ENCODE measurements around the gene VPS13A.

The VPS13A gene

GRCh38 chr9:77427256-77427927 is 250.1 kb downstream of the VPS13A start:
- TF ChIP-seq CTCF (IDR thresholded peaks at IDR 0.05; ENCODE audit: low read length) (no peak), EZH2 (IDR thresholded peaks at IDR 0.05; ENCODE audit: borderline replicate concordance, low read length) (no peak)
- H3K4me2 ChIP-seq (ENCODE audit: low read length) = no peak overlapping the region
- H3K36me3 ChIP-seq (ENCODE audit: insufficient read depth, low read length) = no peaks in the 10 kb centered on the region
- H3K27ac ChIP-seq (ENCODE audit: low read depth, low read length, poor library complexity, severe bottlenecking) = no peak overlapping the region
- no peak overlapping the region for H3K9ac ChIP-seq (ENCODE audit: low read length)
- H3K9me3 ChIP-seq (ENCODE audit: low read length) = no peaks in the 10 kb centered on the region
- H3K79me2 ChIP-seq (ENCODE audit: insufficient read depth, low read length) = no peaks in the 10 kb centered on the region
- no peak overlapping the region for H2AFZ ChIP-seq (ENCODE audit: low read length)
- no peaks in the 10 kb centered on the region for H3K27me3 ChIP-seq (ENCODE audit: insufficient read depth, low read length)
- no peak overlapping the region for H3K4me3 ChIP-seq (ENCODE audit: low read depth, low read length, poor library complexity, severe bottlenecking)
- no peaks in the 10 kb centered on the region for H3K4me1 ChIP-seq (ENCODE audit: insufficient read depth, low read length, severe bottlenecking)
- H3K9me2 ChIP-seq (ENCODE audit: low read depth, low read length) = no peaks in the 10 kb centered on the region
- no peaks in the 10 kb centered on the region for H3F3A ChIP-seq (ENCODE audit: insufficient read depth, low read length)
- H4K20me1 ChIP-seq (ENCODE audit: insufficient read depth, low read length) = no peaks in the 10 kb centered on the region

- TF ChIP-seq EZH2 (IDR thresholded peaks at IDR 0.05; ENCODE audit: borderline replicate concordance, low read length) = no peak
- TF ChIP-seq CTCF (IDR thresholded peaks at IDR 0.05; ENCODE audit: low read length) = no peak
- Histone ChIP-seq H3K27me3 (ENCODE audit: insufficient read depth, low read length) (no peaks in the 10 kb centered on the region), H3K36me3 (ENCODE audit: insufficient read depth, low read length) (no peaks in the 10 kb centered on the region), H4K20me1 (ENCODE audit: insufficient read depth, low read length) (no peaks in the 10 kb centered on the region), H3K79me2 (ENCODE audit: insufficient read depth, low read length) (no peaks in the 10 kb centered on the region), H3F3A (ENCODE audit: insufficient read depth, low read length) (no peaks in the 10 kb centered on the region), H3K9me3 (ENCODE audit: low read length) (no peaks in the 10 kb centered on the region), H3K4me3 (ENCODE audit: low read depth, low read length, poor library complexity, severe bottlenecking) (no peak overlapping the region), H3K9me2 (ENCODE audit: low read depth, low read length) (no peaks in the 10 kb centered on the region), H3K4me2 (ENCODE audit: low read length) (no peak overlapping the region), H3K9ac (ENCODE audit: low read length) (no peak overlapping the region), H2AFZ (ENCODE audit: low read length) (no peak overlapping the region), H3K27ac (ENCODE audit: low read depth, low read length, poor library complexity, severe bottlenecking) (no peak overlapping the region), H3K4me1 (ENCODE audit: insufficient read depth, low read length, severe bottlenecking) (no peaks in the 10 kb centered on the region)
Measured at GRCh38 chr9:77429928-77430327, 252.6 kb downstream of the VPS13A start.

- Histone ChIP-seq H4K20me1 (ENCODE audit: insufficient read depth, low read length) (no peaks in the 10 kb centered on the region), H3K36me3 (ENCODE audit: insufficient read depth, low read length) (no peaks in the 10 kb centered on the region), H3K9ac (ENCODE audit: low read length) (no peak overlapping the region), H3F3A (ENCODE audit: insufficient read depth, low read length) (no peaks in the 10 kb centered on the region), H3K4me3 (ENCODE audit: low read depth, low read length, poor library complexity, severe bottlenecking) (no peak overlapping the region), H2AFZ (ENCODE audit: low read length) (no peak overlapping the region), H3K4me2 (ENCODE audit: low read length) (no peak overlapping the region), H3K9me3 (ENCODE audit: low read length) (no peaks in the 10 kb centered on the region), H3K27ac (ENCODE audit: low read depth, low read length, poor library complexity, severe bottlenecking) (no peak overlapping the region), H3K9me2 (ENCODE audit: low read depth, low read length) (no peaks in the 10 kb centered on the region), H3K4me1 (ENCODE audit: insufficient read depth, low read length, severe bottlenecking) (no peaks in the 10 kb centered on the region), H3K79me2 (ENCODE audit: insufficient read depth, low read length) (no peaks in the 10 kb centered on the region), H3K27me3 (ENCODE audit: insufficient read depth, low read length) (no peaks in the 10 kb centered on the region)
- TF ChIP-seq CTCF (IDR thresholded peaks at IDR 0.05; ENCODE audit: low read length) (no peak), EZH2 (IDR thresholded peaks at IDR 0.05; ENCODE audit: borderline replicate concordance, low read length) (no peak)
Measured at GRCh38 chr9:77432053-77432452, 254.7 kb downstream of the VPS13A start.

Measured in OCI-LY1 (cell line).